HG03175 (cell line): Measurements from ENCODE around the gene CEP192.

Source experiments
- ATAC-seq: cut with Tn5 transposase; IDR thresholded peaks from one replicate; pipeline ENCODE4 v1.9.1; 2021; ENCODE audit warnings: mild to moderate bottlenecking, moderate library complexity; ENCODE audit not compliant: unreplicated experiment

Gene CEP192

GRCh38 chr18:13138420-13139139 lies 147.4 kb downstream of the CEP192 start:
- no peak for ATAC-seq

GRCh38 chr18:13139885-13140450 lies 148.8 kb downstream of the CEP192 start:
- ATAC-seq = no peak

- ATAC-seq = no peak
Observed at GRCh38 chr18:13141209-13141608, 150.0 kb downstream of the CEP192 start.

GRCh38 chr18:13145636-13146190 lies 154.6 kb downstream of the CEP192 start:
- no peak for ATAC-seq

- ATAC-seq = no peak
Observed at GRCh38 chr18:13147130-13147529, 156.0 kb downstream of the CEP192 start.

GRCh38 chr18:13151656-13152055 lies 160.5 kb downstream of the CEP192 start:
- no peak for ATAC-seq

GRCh38 chr18:13158428-13158827 lies 167.3 kb downstream of the CEP192 start:
- ATAC-seq = no peak

- no peak for ATAC-seq
Observed at GRCh38 chr18:13159579-13159978, 168.4 kb downstream of the CEP192 start.

- ATAC-seq = no peak
Observed at GRCh38 chr18:13161276-13161899, 170.2 kb downstream of the CEP192 start.

- ATAC-seq = no peak
Observed at GRCh38 chr18:13163167-13163927, 172.2 kb downstream of the CEP192 start.

- no peak for ATAC-seq
Observed at GRCh38 chr18:13164406-13164805, 173.2 kb downstream of the CEP192 start.

- ATAC-seq = no peak
Observed at GRCh38 chr18:13165636-13166423, 174.7 kb downstream of the CEP192 start.

GRCh38 chr18:13173578-13174145 lies 182.5 kb downstream of the CEP192 start:
- no peak for ATAC-seq
